Measurements from ENCODE around the gene ZSCAN10.

GRCh38 chr16:3087243-3088235, 11.6 kb downstream of the ZSCAN10 start:
- TF ChIP-seq TAL1 (IDR thresholded peaks at IDR 0.05) = no peak
- TF ChIP-seq, protein P1, sequence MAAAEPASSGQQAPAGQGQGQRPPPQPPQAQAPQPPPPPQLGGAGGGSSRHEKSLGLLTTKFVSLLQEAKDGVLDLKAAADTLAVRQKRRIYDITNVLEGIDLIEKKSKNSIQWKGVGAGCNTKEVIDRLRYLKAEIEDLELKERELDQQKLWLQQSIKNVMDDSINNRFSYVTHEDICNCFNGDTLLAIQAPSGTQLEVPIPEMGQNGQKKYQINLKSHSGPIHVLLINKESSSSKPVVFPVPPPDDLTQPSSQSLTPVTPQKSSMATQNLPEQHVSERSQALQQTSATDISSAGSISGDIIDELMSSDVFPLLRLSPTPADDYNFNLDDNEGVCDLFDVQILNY (CRISPR knock-in tag; IDR thresholded peaks at IDR 0.05) = no peak
- no peak for TF ChIP-seq ADNP (tag; IDR thresholded peaks at IDR 0.05)
- no peak for TF ChIP-seq GTF2F1 (IDR thresholded peaks at IDR 0.05; ENCODE audit: low read depth, low read length)
- TF ChIP-seq ZNF707 (CRISPR knock-in tag; conservative IDR thresholded peaks at IDR 0.05) = no peak
- no peak for TF ChIP-seq SETDB1 (IDR thresholded peaks at IDR 0.05; ENCODE audit: low read length)
- no peak for TF ChIP-seq TGIF2 (CRISPR knock-in tag; IDR thresholded peaks at IDR 0.05)
- TF ChIP-seq HDGF (IDR thresholded peaks at IDR 0.05) = no peak
- no peak for TF ChIP-seq JUND (IDR thresholded peaks at IDR 0.05; ENCODE audit: borderline replicate concordance, low read depth, low read length)
- TF ChIP-seq JUND (tag; IDR thresholded peaks at IDR 0.05; ENCODE audit: borderline replicate concordance, low read depth, low read length) = no peak; the same call in 2 of the 3 replicates
